IMR-90 (cell line): ENCODE measurements around the gene XPO6. TPM values are rescaled to one million over a fixed set of nuclear protein-coding genes. Genes with fewer than 3 reads are reported as not detected.
A peak's percentile ranks its signal among the peaks of the same experiment; 100 is the strongest.

Experiments used
- ATAC-seq: fragments of 200-7000 bp; cut with Tn5 transposase; 2 replicates; pipeline ENCODE4 v1.9.1; 2020; ENCODE audit warnings: low read depth, mild to moderate bottlenecking, moderate library complexity
- BruUV-seq: library from RNA; stranded (reverse); fragments of 400-500 nt; replicated peaks from 2 replicates; lab custom pipeline; 2021; lab: Mats Ljungman, UMichigan
- CTCF ChIA-PET: fragments of 300-600 bp; formaldehyde crosslinking; extraction: SDS; loops from one replicate; lab custom pipeline; 2021; ENCODE audit warnings: antibody characterized with exemption; lab: Yijun Ruan, JAX
- POLR2A ChIA-PET: fragments of 300-600 bp; sonication (Branson Sonifier 250); formaldehyde crosslinking; loops from one replicate; lab custom pipeline; 2022; ENCODE audit warnings: antibody characterized with exemption; ENCODE audit not compliant: unreplicated experiment; lab: Charles Lee
- DNase-seq: peaks from one replicate; pipeline ENCODE4 v3.0.0; 2013
- H2AFZ ChIP-seq: replicated peaks from 2 replicates; pipeline ENCODE3; 2013; ENCODE audit warnings: low read length, mild to moderate bottlenecking; ENCODE audit not compliant: poor library complexity
- H2AK5ac ChIP-seq: 2 replicates; pipeline ENCODE4 v1.6.1; 2013; ENCODE audit warnings: low read depth, low read length, inconsistent platforms
- H2AK9ac ChIP-seq: replicated peaks from 2 replicates; pipeline ENCODE3; 2013; ENCODE audit warnings: mild to moderate bottlenecking, low read depth, low read length, moderate library complexity; ENCODE audit not compliant: poor library complexity
- H2BK120ac ChIP-seq: 2 replicates; pipeline ENCODE4 v1.6.1; 2013; ENCODE audit warnings: low read depth, low read length, inconsistent platforms
- H2BK15ac ChIP-seq: 3 replicates; pipeline ENCODE4 v1.6.1; 2013; ENCODE audit warnings: low read depth, low read length, inconsistent platforms
- H2BK20ac ChIP-seq: 2 replicates; pipeline ENCODE4 v1.6.1; 2013; ENCODE audit warnings: low read depth, mild to moderate bottlenecking, inconsistent platforms, low read length, moderate library complexity
- H2BK5ac ChIP-seq: 2 replicates; pipeline ENCODE4 v1.6.1; 2013; ENCODE audit warnings: mild to moderate bottlenecking, low read depth, low read length, inconsistent platforms; ENCODE audit not compliant: poor library complexity, severe bottlenecking
- H3K14ac ChIP-seq: replicated peaks from 2 replicates; pipeline ENCODE4 v1.6.1; 2013; ENCODE audit warnings: low read depth, low read length, inconsistent platforms
- H3K18ac ChIP-seq: 2 replicates; pipeline ENCODE4 v1.6.1; 2013; ENCODE audit warnings: low read depth, low read length, control low read depth
- H3K23ac ChIP-seq: 2 replicates; pipeline ENCODE4 v1.6.1; 2013; ENCODE audit warnings: low read depth, low read length, inconsistent platforms
- H3K27ac ChIP-seq: 2 replicates; pipeline ENCODE4 v1.5.1; 2013; ENCODE audit warnings: mild to moderate bottlenecking, control low read depth, low read length; ENCODE audit not compliant: insufficient read depth
- H3K27me3 ChIP-seq: 2 replicates; pipeline ENCODE4 v1.6.1; 2013; ENCODE audit warnings: low read length; ENCODE audit not compliant: control insufficient read depth, insufficient read depth
- H3K36me3 ChIP-seq: 2 replicates; pipeline ENCODE4 v1.6.1; 2013; ENCODE audit warnings: low read length, mixed read lengths; ENCODE audit not compliant: control insufficient read depth, insufficient read depth
- H3K4ac ChIP-seq: 2 replicates; pipeline ENCODE4 v1.6.1; 2013; ENCODE audit warnings: low read depth, low read length, inconsistent platforms
- H3K4me1 ChIP-seq: 2 replicates; pipeline ENCODE4 v1.6.1; 2013; ENCODE audit warnings: low read length, mixed read lengths; ENCODE audit not compliant: control insufficient read depth, insufficient read depth
- H3K4me2 ChIP-seq: 2 replicates; pipeline ENCODE4 v1.6.1; 2013; ENCODE audit warnings: low read depth, mild to moderate bottlenecking, control low read depth, low read length, moderate library complexity
- H3K4me3 ChIP-seq: 2 replicates; pipeline ENCODE4 v1.5.1; 2013; ENCODE audit warnings: low read depth, mild to moderate bottlenecking, control low read depth, low read length, moderate library complexity; ENCODE audit not compliant: insufficient read depth
- H3K56ac ChIP-seq: 2 replicates; pipeline ENCODE4 v1.6.1; 2013; ENCODE audit warnings: low read length, inconsistent platforms; ENCODE audit not compliant: insufficient read depth; ENCODE audit errors: extremely low read depth
- H3K79me1 ChIP-seq, 2 experiments: 2 replicates each; pipeline ENCODE4 v1.6.1; 2013; ENCODE audit warnings: low read length in 2 of 2, inconsistent platforms in 1 of 2, low read depth in 1 of 2
- H3K9ac ChIP-seq: 2 replicates; pipeline ENCODE4 v1.6.1; 2013; ENCODE audit warnings: low read depth, low read length, control low read depth
- H3K9me1 ChIP-seq: 2 replicates; pipeline ENCODE4 v1.6.1; 2013; ENCODE audit warnings: low read length, inconsistent platforms; ENCODE audit not compliant: insufficient read depth
- H3K9me3 ChIP-seq: 2 replicates; pipeline ENCODE4 v1.6.1; 2013; ENCODE audit warnings: low read length; ENCODE audit not compliant: control insufficient read depth, insufficient read depth
- H4K20me1 ChIP-seq: 2 replicates; pipeline ENCODE4 v1.6.1; 2013; ENCODE audit warnings: low read length, inconsistent platforms; ENCODE audit not compliant: insufficient read depth
- H4K5ac ChIP-seq: 2 replicates; pipeline ENCODE4 v1.6.1; 2013; ENCODE audit warnings: mild to moderate bottlenecking, low read depth, low read length, control low read depth
- H4K8ac ChIP-seq, 2 experiments: 2 replicates each; pipeline ENCODE4 v1.6.1; 2013; ENCODE audit warnings: low read depth in 2 of 2, low read length in 2 of 2, control low read depth in 1 of 2, inconsistent platforms in 1 of 2
- H4K91ac ChIP-seq: 2 replicates; pipeline ENCODE4 v1.6.1; 2013; ENCODE audit warnings: low read depth, low read length, inconsistent platforms; ENCODE audit not compliant: insufficient read depth
- BHLHE40 ChIP-seq: fragments of 150-350 bp; IDR thresholded peaks from 2 replicates; pipeline ENCODE4 v1.6.1; 2016; ENCODE audit warnings: mild to moderate bottlenecking, low read depth, low read length
- CHD1 ChIP-seq: IDR thresholded peaks from 2 replicates; pipeline ENCODE4 v1.6.1; 2012; ENCODE audit warnings: low read depth, low read length, improper control_type of control experiment
- CTCF ChIP-seq: conservative IDR thresholded peaks from 2 replicates; pipeline ENCODE4 v1.5.1; 2012; ENCODE audit warnings: mild to moderate bottlenecking, low read depth, low read length, improper control_type of control experiment
- ELK1 ChIP-seq: fragments of 150-350 bp; IDR thresholded peaks from 2 replicates; pipeline ENCODE4 v1.6.1; 2016; ENCODE audit warnings: low read depth, mild to moderate bottlenecking, low read length, moderate library complexity, borderline replicate concordance
- FOS ChIP-seq: fragments of 150-350 bp; IDR thresholded peaks from 2 replicates; pipeline ENCODE4 v1.6.1; 2016; ENCODE audit warnings: low read depth, low read length
- MAFK ChIP-seq: IDR thresholded peaks from 2 replicates; pipeline ENCODE4 v1.6.1; 2012; ENCODE audit warnings: low read depth, low read length, improper control_type of control experiment
- MAZ ChIP-seq: IDR thresholded peaks from 2 replicates; pipeline ENCODE4 v1.6.1; 2012; ENCODE audit warnings: low read depth, mild to moderate bottlenecking, low read length, improper control_type of control experiment, moderate library complexity, borderline replicate concordance
- MXI1 ChIP-seq: IDR thresholded peaks from 2 replicates; pipeline ENCODE4 v1.6.1; 2012; ENCODE audit warnings: low read depth, mild to moderate bottlenecking, low read length, moderate library complexity, borderline replicate concordance
- POLR2A ChIP-seq: IDR thresholded peaks from 2 replicates; pipeline ENCODE4 v1.6.1; 2012; ENCODE audit warnings: mild to moderate bottlenecking, low read depth, low read length
- RAD21 ChIP-seq: IDR thresholded peaks from 2 replicates; pipeline ENCODE4 v1.6.1; 2012; ENCODE audit warnings: low read length, improper control_type of control experiment
- RCOR1 ChIP-seq: IDR thresholded peaks from 2 replicates; pipeline ENCODE4 v1.6.1; 2012; ENCODE audit warnings: mild to moderate bottlenecking, low read length, improper control_type of control experiment; ENCODE audit not compliant: insufficient replicate concordance
- RFX5 ChIP-seq: IDR thresholded peaks from 2 replicates; pipeline ENCODE4 v1.8.0; 2012; ENCODE audit warnings: low read depth, mild to moderate bottlenecking, low read length, moderate library complexity
- SMC3 ChIP-seq: fragments of 150-350 bp; IDR thresholded peaks from 2 replicates; pipeline ENCODE4 v1.6.1; 2016; ENCODE audit warnings: low read depth, mild to moderate bottlenecking, antibody characterized with exemption, low read length, moderate library complexity
- WGBS, 2 experiments: methylation state at CpG; one replicate each; pipeline versions ENCODE4 v1.1.5 to v1.1.7; 2013; ENCODE audit warnings: missing lambda C conversion rate in 2 of 2; ENCODE audit not compliant: insufficient read length in 1 of 2; ENCODE audit errors: extremely low coverage in 2 of 2; 5-methylcytosine and 5-hydroxymethylcytosine counted together
- dilution Hi-C: fragments of 300-500 bp; cut with HindIII; formaldehyde crosslinking; loops from one replicate; pipeline ENCODE4 v1.14.3; 2018; ENCODE audit warnings: low sequenced_read_pairs; ENCODE audit not compliant: unreplicated experiment
- in situ Hi-C: fragments of 300-500 bp; cut with MboI; formaldehyde crosslinking; loops from 3 replicates; pipeline ENCODE4 v1.14.3; 2019; ENCODE audit warnings: low sequenced_read_pairs, inconsistent platforms, mixed read lengths
- intact Hi-C: fragments of 100-400 bp; cut with micrococcal nuclease; formaldehyde crosslinking; loops from 2 replicates; pipeline ENCODE4 v1.10.0; 2022
- polyA plus RNA-seq, 3 experiments: library from polyadenylated mRNA; depleted of rRNA; stranded (reverse); fragments of >200 nt; gene quantifications; 2 replicates each; pipeline ENCODE4 v1.2.3, GENCODE V29; 2012; ENCODE audit warnings: low replicate concordance in 1 of 3
- total RNA-seq: library from RNA; depleted of rRNA; stranded (reverse); fragments of >200 nt; gene quantifications from 2 replicates; pipeline ENCODE4 v1.2.3, GENCODE V29; 2012

XPO6 gene
- total and polyA plus RNA-seq, 2 of the 4 experiments (the other 2 are of a cell fraction) = 108 to 184 TPM

GRCh38 chr16:28200661-28201060 is 11.1 kb downstream of the XPO6 start:
- no TSS peak for BruUV-seq
- no peaks in the 10 kb centered on the region for H3K9me3 ChIP-seq
- WGBS, 2 experiments = 97% methylated on average over 4 of the region's 5 CpGs; no CpG with 5 or more reads in 1 of the 2 experiments
- no peak overlapping the region for H3K23ac ChIP-seq
- H3K27me3 ChIP-seq = no peaks in the 10 kb centered on the region
- peak overlapping the region; percentile 11 for H2BK5ac ChIP-seq
- no peak overlapping the region for H3K18ac ChIP-seq
- dilution Hi-C loops = no loop called here
- H3K4me3 ChIP-seq = no peak overlapping the region
- ATAC-seq (no peak), DNase-seq (no peak)
- intact Hi-C loops = no loop called here
- H2AK5ac ChIP-seq = no peak overlapping the region; the same call in 1 of the 2 replicates
- peaks cover 31% of the 10 kb centered on the region for H3K9me1 ChIP-seq
- no peak overlapping the region for H2AK9ac ChIP-seq
- H2BK15ac ChIP-seq = no peak overlapping the region
- 0 out of 2 replicates have a peak overlapping the region, but pooled peaks have one; percentile 20 for H4K5ac ChIP-seq
- no peak overlapping the region for H2AFZ ChIP-seq
- peaks cover 55% of the 10 kb centered on the region for H4K20me1 ChIP-seq
- peaks cover 42% of the 10 kb centered on the region for H3K36me3 ChIP-seq
- TF ChIP-seq SMC3 (no peak), POLR2A (no peak), CTCF (no peak), RFX5 (no peak), MAZ (no peak), MXI1 (no peak), FOS (no peak), MAFK (no peak), CHD1 (no peak), ELK1 (no peak), BHLHE40 (no peak), RCOR1 (no peak), RAD21 (no peak)
- no peak overlapping the region for H3K14ac ChIP-seq
- POLR2A ChIA-PET = no interaction called here
- H3K79me1 ChIP-seq = peaks cover 15 to 63% of the 10 kb centered on the region in 2 experiments
- H3K4me2 ChIP-seq = no peak overlapping the region
- no peak overlapping the region for H4K91ac ChIP-seq
- H2BK20ac ChIP-seq = no peak overlapping the region
- H3K9ac ChIP-seq = no peak overlapping the region
- H3K4me1 ChIP-seq = peaks cover 12% of the 10 kb centered on the region
- no peak overlapping the region for H2BK120ac ChIP-seq
- no peak overlapping the region for H4K8ac ChIP-seq
- in situ Hi-C loops = no loop called here
- H3K27ac ChIP-seq = no peak overlapping the region
- no peak overlapping the region for H3K56ac ChIP-seq
- CTCF ChIA-PET = no interaction called here
- H3K4ac ChIP-seq = no peak overlapping the region
